GM23338 (cell line): ENCODE results near the gene TEKTIP1. TPM values are rescaled to one million over a fixed set of nuclear protein-coding genes. Genes with fewer than 3 reads are reported as not detected.

Source experiments
- ATAC-seq: fragments of 200-7000 bp; cut with Tn5 transposase; 3 replicates; pipeline ENCODE4 v1.9.1; 2020
- DNase-seq: peaks from one replicate; pipeline ENCODE4 v3.0.0-alpha.2; 2015; ENCODE audit warnings: low spot score
- H2AFZ ChIP-seq: fragments of 200-600 bp; sonication (generic); 2 replicates; pipeline ENCODE4 v1.8.0; 2016; ENCODE audit warnings: antibody characterized with exemption, mild to moderate bottlenecking, moderate library complexity
- H3F3A ChIP-seq: fragments of 200-600 bp; sonication (generic); replicated peaks from 2 replicates; pipeline ENCODE4 v1.8.0; 2017; ENCODE audit warnings: antibody characterized with exemption, mixed run types, low read depth
- H3K27ac ChIP-seq: fragments of 200-600 bp; sonication (generic); 2 replicates; pipeline ENCODE4 v1.6.1; 2016; ENCODE audit warnings: low read depth
- H3K27me3 ChIP-seq: fragments of 200-600 bp; sonication (generic); 2 replicates; pipeline ENCODE4 v1.8.0; 2016; ENCODE audit warnings: mild to moderate bottlenecking, mixed run types, moderate library complexity; ENCODE audit not compliant: insufficient read depth
- H3K36me3 ChIP-seq: fragments of 200-600 bp; sonication (generic); 2 replicates; pipeline ENCODE4 v1.8.0; 2016; ENCODE audit warnings: mild to moderate bottlenecking; ENCODE audit not compliant: insufficient read depth
- H3K4me1 ChIP-seq: fragments of 200-600 bp; sonication (generic); 2 replicates; pipeline ENCODE4 v1.8.0; 2016; ENCODE audit warnings: mild to moderate bottlenecking, moderate library complexity; ENCODE audit not compliant: insufficient read depth
- H3K4me2 ChIP-seq: fragments of 200-600 bp; sonication (generic); 2 replicates; pipeline ENCODE4 v1.7.1; 2017; ENCODE audit warnings: mixed run types
- H3K4me3 ChIP-seq: fragments of 200-600 bp; sonication (generic); 2 replicates; pipeline ENCODE4 v1.6.1; 2016; ENCODE audit warnings: mixed run types
- H3K79me2 ChIP-seq: fragments of 200-600 bp; sonication (generic); replicated peaks from 2 replicates; pipeline ENCODE4 v1.8.0; 2017; ENCODE audit warnings: mild to moderate bottlenecking; ENCODE audit not compliant: insufficient read depth
- H3K9me2 ChIP-seq: fragments of 200-600 bp; sonication (generic); 2 replicates; pipeline ENCODE4 v1.8.0; 2017; ENCODE audit not compliant: insufficient read depth
- H4K20me1 ChIP-seq: fragments of 200-600 bp; sonication (generic); replicated peaks from 2 replicates; pipeline ENCODE4 v1.8.0; 2017; ENCODE audit warnings: mild to moderate bottlenecking; ENCODE audit not compliant: insufficient read depth
- H3K27ac Mint-ChIP-seq: 2 replicates; pipeline ENCODE4 v1.8.0; 2020; ENCODE audit warnings: inconsistent platforms, mild to moderate bottlenecking, moderate library complexity, mixed read lengths
- H3K27me3 Mint-ChIP-seq: 3 replicates; pipeline ENCODE4 v1.8.0; 2022; ENCODE audit warnings: low read depth, mild to moderate bottlenecking, moderate library complexity, mixed read lengths, inconsistent platforms; ENCODE audit not compliant: insufficient read depth, poor library complexity
- H3K36me3 Mint-ChIP-seq: 3 replicates; pipeline ENCODE4 v1.8.0; 2021; ENCODE audit warnings: low read depth, mild to moderate bottlenecking, inconsistent platforms, moderate library complexity, mixed read lengths
- H3K4me1 Mint-ChIP-seq: 3 replicates; pipeline ENCODE4 v1.8.0; 2020; ENCODE audit warnings: mild to moderate bottlenecking, inconsistent platforms, mixed read lengths
- H3K4me3 Mint-ChIP-seq: 3 replicates; pipeline ENCODE4 v1.8.0; 2021; ENCODE audit warnings: moderate library complexity, mild to moderate bottlenecking, inconsistent platforms, mixed read lengths
- H3K9me3 Mint-ChIP-seq: 3 replicates; pipeline ENCODE4 v1.8.0; 2020; ENCODE audit warnings: moderate library complexity, mild to moderate bottlenecking, inconsistent platforms, mixed read lengths
- POLR2AphosphoS5 ChIP-seq: IDR thresholded peaks from 2 replicates; pipeline ENCODE4 v1.6.1; 2016; ENCODE audit warnings: antibody characterized with exemption, low read depth
- REST ChIP-seq: IDR thresholded peaks from one replicate; pipeline ENCODE4 v1.6.1; 2018; ENCODE audit warnings: antibody characterized with exemption; ENCODE audit not compliant: unreplicated experiment
- ZNF114 ChIP-seq: fragments of 250-450 bp; sonication (Bioruptor Pico); IDR thresholded peaks from 2 replicates; pipeline ENCODE4 v1.5.0; 2020; ENCODE audit warnings: mild to moderate bottlenecking, moderate library complexity
- ZNF331 ChIP-seq: fragments of 250-450 bp; sonication (Bioruptor Pico); IDR thresholded peaks from 2 replicates; pipeline ENCODE4 v1.5.0; 2020; ENCODE audit warnings: low read depth, mild to moderate bottlenecking, moderate library complexity
- ZNF462 ChIP-seq: fragments of 250-450 bp; sonication (Bioruptor Pico); IDR thresholded peaks from 2 replicates; pipeline ENCODE4 v1.5.0; 2020; ENCODE audit warnings: mild to moderate bottlenecking, moderate library complexity
- polyA plus RNA-seq: library from polyadenylated mRNA; unstranded; fragments of >200 nt; fragmentation: Nextera tagmentation; extraction: Ambion mirVana; gene quantifications from 2 replicates; pipeline ENCODE4 v1.2.1, GENCODE V29; 2016
- total RNA-seq: library from RNA; depleted of rRNA; stranded (reverse); fragments of >200 nt; shearing (Covaris generic); gene quantifications from 2 replicates; pipeline ENCODE4 v1.2.3, GENCODE V29; 2014

Gene TEKTIP1
- total and polyA plus RNA-seq, 2 experiments from 2014 or later, result not detected

GRCh38 chr19:3573858-3574637 lies 35.1 kb downstream of the TEKTIP1 start:
- peak overlapping the region; percentile 88 for H3K27ac Mint-ChIP-seq
- H3K4me3 Mint-ChIP-seq, result peak overlapping the region; percentile 77
- Histone ChIP-seq H3K27ac (no peak overlapping the region; the same call in 1 of the 2 replicates), H3K9me2 (no peaks in the 10 kb centered on the region), H3K36me3 (no peaks in the 10 kb centered on the region), H3F3A (peaks cover 11% of the 10 kb centered on the region), H3K4me2 (peak overlapping the region; percentile 91), H4K20me1 (peaks cover 6% of the 10 kb centered on the region), H3K79me2 (no peaks in the 10 kb centered on the region), H2AFZ (no peak overlapping the region), H3K4me3 (peak overlapping the region; percentile 92), H3K27me3 (no peaks in the 10 kb centered on the region), H3K4me1 (peaks cover 19% of the 10 kb centered on the region)
- ATAC-seq (peak; percentile 5), DNase-seq (peak; percentile 100)
- peaks cover 16% of the 10 kb centered on the region for H3K4me1 Mint-ChIP-seq
- no peaks in the 10 kb centered on the region for H3K9me3 Mint-ChIP-seq
- H3K36me3 Mint-ChIP-seq, result peaks cover 12% of the 10 kb centered on the region
- H3K27me3 Mint-ChIP-seq, result peaks cover 33% of the 10 kb centered on the region
- TF ChIP-seq REST (no peak), ZNF462 (CRISPR knock-in tag) (no peak), ZNF331 (CRISPR knock-in tag) (no peak), ZNF114 (CRISPR knock-in tag) (no peak), POLR2AphosphoS5 (0 out of 2 replicates have a peak, but pooled peaks have one; percentile 35)
